ENCODE results near the gene ZNF446. TPM values are rescaled to one million over a fixed set of nuclear protein-coding genes. Genes with fewer than 3 reads are reported as not detected.
A peak's percentile ranks its signal among the peaks of the same experiment; 100 is the strongest.

Gene ZNF446
- total and polyA plus RNA-seq, 9 of the 15 experiments (the other 6 are each of a cell fraction or from before 2014, with no cell fraction given), result 0.07 to 4.8 (median 1.2) TPM

DNA sequence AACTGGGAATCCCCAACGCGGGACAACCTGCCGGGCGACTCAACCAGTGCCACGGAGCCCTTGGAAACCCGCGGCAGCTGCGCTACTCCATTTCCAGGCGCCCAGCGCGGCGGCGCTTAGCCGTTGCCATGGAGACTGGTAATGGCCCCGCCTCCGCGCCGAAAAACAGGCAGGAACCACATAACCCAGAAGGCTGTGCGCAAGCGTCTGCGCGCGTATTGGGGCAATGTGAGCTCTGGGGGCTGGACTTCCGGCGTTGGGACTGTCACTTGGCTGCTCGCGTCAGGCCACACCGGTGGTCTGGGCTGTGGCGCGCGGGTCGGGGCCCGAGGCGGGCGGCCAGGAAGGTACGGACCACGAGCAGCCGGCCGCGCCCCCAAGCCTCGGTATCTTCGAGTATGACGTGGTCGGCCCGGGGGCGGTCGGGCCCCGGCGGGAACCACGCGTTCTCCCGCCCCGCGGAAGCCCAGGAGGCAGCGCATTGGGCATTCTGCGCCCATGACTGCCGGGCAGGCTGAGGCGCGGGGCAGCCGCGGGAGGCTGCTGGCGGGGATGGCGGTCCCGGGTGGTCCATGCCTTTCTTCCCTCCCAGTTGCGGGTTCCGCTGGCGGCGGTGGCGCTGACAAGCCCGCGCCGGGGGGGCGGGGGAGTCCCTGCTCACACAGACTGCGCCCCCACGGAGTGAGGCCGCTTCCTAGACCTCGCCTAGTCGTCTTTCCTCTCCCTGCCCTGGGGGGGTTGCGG, 24.6 kb upstream of the ZNF446 start, which contains the start of gene ZNF324B (continued):
- TF ChIP-seq CHD4 (IDR thresholded peaks at IDR 0.05; ENCODE audit: insufficient read depth, insufficient replicate concordance, low read depth, low read length, poor library complexity, severe bottlenecking) (no peak), CGGBP1 (CRISPR knock-in tag; IDR thresholded peaks at IDR 0.05) (no peak), ZNF76 (CRISPR knock-in tag; IDR thresholded peaks at IDR 0.05; ENCODE audit: borderline replicate concordance) (no peak), ZSCAN32 (CRISPR knock-in tag; IDR thresholded peaks at IDR 0.05) (no peak), CHD2 (IDR thresholded peaks at IDR 0.05; ENCODE audit: low read depth, low read length) (0 out of 2 replicates have a peak, but pooled peaks have one; percentile 45), POLR2G (IDR thresholded peaks at IDR 0.05; ENCODE audit: low read depth, low read length) (peak; percentile 93), CTCFL (IDR thresholded peaks at IDR 0.05; ENCODE audit: borderline replicate concordance, insufficient read depth, low read depth, low read length, poor library complexity, severe bottlenecking) (peak; percentile 44), KAT7 (CRISPR knock-in tag; IDR thresholded peaks at IDR 0.05; ENCODE audit: borderline replicate concordance) (no peak), FOXA3 (CRISPR knock-in tag; conservative IDR thresholded peaks at IDR 0.05 in 1 of 2, IDR thresholded peaks at IDR 0.05 in 1 of 2) (0 out of 4 replicates have a peak, but pooled peaks of 1 of the 2 experiments have one; percentile 67), SETDB1 (IDR thresholded peaks at IDR 0.05; ENCODE audit: low read length) (no peak), RBFOX2 (IDR thresholded peaks at IDR 0.05; ENCODE audit: low read depth, low read length) (peak; percentile 89), IFI16 (CRISPR knock-in tag; IDR thresholded peaks at IDR 0.05) (no peak), JUND (IDR thresholded peaks at IDR 0.05; ENCODE audit: borderline replicate concordance, low read depth, low read length) (peak; percentile 14; the same call in 1 of the 2 replicates), JUND (tag; IDR thresholded peaks at IDR 0.05; ENCODE audit: borderline replicate concordance, low read depth, low read length) (no peak; the same call in 2 of the 3 replicates), COPS2 (conservative IDR thresholded peaks at IDR 0.05) (no peak), SREBF1 (IDR thresholded peaks at IDR 0.05; ENCODE audit: borderline replicate concordance, low read depth, low read length) (0 out of 2 replicates have a peak, but pooled peaks have one; percentile 42), MAZ (CRISPR knock-in tag; conservative IDR thresholded peaks at IDR 0.05 in 1 of 2, IDR thresholded peaks at IDR 0.05 in 1 of 2) (peak in 1 of 2 experiments; percentile 64; a peak in 2 of 4 replicates), GTF2F1 (IDR thresholded peaks at IDR 0.05; ENCODE audit: low read depth, low read length) (no peak), FOXJ3 (CRISPR knock-in tag; IDR thresholded peaks at IDR 0.05) (no peak), ESRRA (IDR thresholded peaks at IDR 0.05; ENCODE audit: borderline replicate concordance, low read depth) (0 out of 2 replicates have a peak, but pooled peaks have one; percentile 7), HNRNPL (IDR thresholded peaks at IDR 0.05; ENCODE audit: low read depth, low read length) (0 out of 2 replicates have a peak, but pooled peaks have one; percentile 28)
- TF ChIP-seq, protein P1, sequence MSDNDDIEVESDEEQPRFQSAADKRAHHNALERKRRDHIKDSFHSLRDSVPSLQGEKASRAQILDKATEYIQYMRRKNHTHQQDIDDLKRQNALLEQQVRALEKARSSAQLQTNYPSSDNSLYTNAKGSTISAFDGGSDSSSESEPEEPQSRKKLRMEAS (CRISPR knock-in tag; IDR thresholded peaks at IDR 0.05), result peak; percentile 84
- TF ChIP-seq, protein P2, sequence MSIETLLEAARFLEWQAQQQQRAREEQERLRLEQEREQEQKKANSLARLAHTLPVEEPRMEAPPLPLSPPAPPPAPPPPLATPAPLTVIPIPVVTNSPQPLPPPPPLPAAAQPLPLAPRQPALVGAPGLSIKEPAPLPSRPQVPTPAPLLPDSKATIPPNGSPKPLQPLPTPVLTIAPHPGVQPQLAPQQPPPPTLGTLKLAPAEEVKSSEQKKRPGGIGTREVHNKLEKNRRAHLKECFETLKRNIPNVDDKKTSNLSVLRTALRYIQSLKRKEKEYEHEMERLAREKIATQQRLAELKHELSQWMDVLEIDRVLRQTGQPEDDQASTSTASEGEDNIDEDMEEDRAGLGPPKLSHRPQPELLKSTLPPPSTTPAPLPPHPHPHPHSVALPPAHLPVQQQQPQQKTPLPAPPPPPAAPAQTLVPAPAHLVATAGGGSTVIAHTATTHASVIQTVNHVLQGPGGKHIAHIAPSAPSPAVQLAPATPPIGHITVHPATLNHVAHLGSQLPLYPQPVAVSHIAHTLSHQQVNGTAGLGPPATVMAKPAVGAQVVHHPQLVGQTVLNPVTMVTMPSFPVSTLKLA (conservative IDR thresholded peaks at IDR 0.05), result peak; percentile 87 to 93
